ENCODE results near the gene INTS7.

Gene INTS7

DNA sequence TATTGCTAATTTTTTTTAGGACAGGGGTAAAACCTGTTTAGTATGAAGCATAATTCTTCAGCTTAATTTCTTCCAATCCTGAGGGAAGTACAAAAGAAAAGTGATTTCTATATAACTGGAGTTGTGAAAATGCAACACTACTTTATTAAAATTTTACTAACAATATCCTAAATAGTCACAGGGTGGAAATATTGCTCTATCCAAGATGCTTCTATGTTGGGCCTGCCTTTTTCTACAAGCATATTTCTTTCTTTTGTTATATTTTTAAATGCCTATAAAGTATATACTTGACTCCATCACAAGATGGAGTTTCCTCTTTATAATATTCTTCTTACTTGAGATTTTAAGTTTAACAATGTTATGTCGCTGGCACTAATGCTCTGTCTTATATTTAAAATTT, 38.1 kb upstream of the INTS7 start:
- Histone ChIP-seq H3K4me3 (ENCODE audit: low read depth, low read length) (no peak overlapping the region), H3K36me3 (peaks cover 67% of the 10 kb centered on the region), H3K4me1 (no peaks in the 10 kb centered on the region), H3K9me3 (no peaks in the 10 kb centered on the region), H3K27me3 (no peaks in the 10 kb centered on the region)
- TF ChIP-seq, protein P1, sequence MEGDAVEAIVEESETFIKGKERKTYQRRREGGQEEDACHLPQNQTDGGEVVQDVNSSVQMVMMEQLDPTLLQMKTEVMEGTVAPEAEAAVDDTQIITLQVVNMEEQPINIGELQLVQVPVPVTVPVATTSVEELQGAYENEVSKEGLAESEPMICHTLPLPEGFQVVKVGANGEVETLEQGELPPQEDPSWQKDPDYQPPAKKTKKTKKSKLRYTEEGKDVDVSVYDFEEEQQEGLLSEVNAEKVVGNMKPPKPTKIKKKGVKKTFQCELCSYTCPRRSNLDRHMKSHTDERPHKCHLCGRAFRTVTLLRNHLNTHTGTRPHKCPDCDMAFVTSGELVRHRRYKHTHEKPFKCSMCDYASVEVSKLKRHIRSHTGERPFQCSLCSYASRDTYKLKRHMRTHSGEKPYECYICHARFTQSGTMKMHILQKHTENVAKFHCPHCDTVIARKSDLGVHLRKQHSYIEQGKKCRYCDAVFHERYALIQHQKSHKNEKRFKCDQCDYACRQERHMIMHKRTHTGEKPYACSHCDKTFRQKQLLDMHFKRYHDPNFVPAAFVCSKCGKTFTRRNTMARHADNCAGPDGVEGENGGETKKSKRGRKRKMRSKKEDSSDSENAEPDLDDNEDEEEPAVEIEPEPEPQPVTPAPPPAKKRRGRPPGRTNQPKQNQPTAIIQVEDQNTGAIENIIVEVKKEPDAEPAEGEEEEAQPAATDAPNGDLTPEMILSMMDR (IDR thresholded peaks at IDR 0.05; ENCODE audit: low read depth, low read length) = no peak
- no peak for DNase-seq

DNA sequence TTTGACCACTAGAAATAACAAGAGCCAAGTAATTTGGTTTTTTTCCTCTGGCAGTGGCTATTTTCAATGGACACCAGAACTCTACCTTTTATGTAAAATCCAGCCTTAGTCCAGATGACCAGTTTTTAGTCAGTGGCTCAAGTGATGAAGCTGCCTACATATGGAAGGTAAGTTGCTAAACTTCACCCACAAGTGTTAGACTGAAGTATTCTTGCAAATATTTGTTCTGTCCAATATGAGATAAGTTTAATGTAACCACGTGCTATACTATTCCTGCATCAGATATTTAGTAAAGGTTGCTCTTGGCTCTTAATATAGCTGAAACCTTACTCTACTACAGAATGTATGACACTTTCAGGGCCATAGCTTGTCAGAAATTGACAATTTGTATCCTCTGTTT, 36.7 kb upstream of the INTS7 start:
- H3K36me3 ChIP-seq = peaks cover 68% of the 10 kb centered on the region
- no peak overlapping the region for H3K4me3 ChIP-seq (ENCODE audit: low read depth, low read length)

GRCh38 chr1:212070720-212071302, 35.5 kb upstream of the INTS7 start:
- H3K9me3 ChIP-seq = no peaks in the 10 kb centered on the region
- no peaks in the 10 kb centered on the region for H3K4me1 ChIP-seq
- TF ChIP-seq, protein P1 (IDR thresholded peaks at IDR 0.05; ENCODE audit: low read depth, low read length) = peak; percentile 66
- peaks cover 76% of the 10 kb centered on the region for H3K36me3 ChIP-seq
- no peaks in the 10 kb centered on the region for H3K27me3 ChIP-seq
- H3K4me3 ChIP-seq (ENCODE audit: low read depth, low read length) = no peak overlapping the region
- DNase-seq = no peak

More for the DNA sequence above, 36.7 kb upstream of the INTS7 start:
- Histone ChIP-seq H3K9me3 (no peaks in the 10 kb centered on the region), H3K4me1 (no peaks in the 10 kb centered on the region), H3K27me3 (no peaks in the 10 kb centered on the region)
- TF ChIP-seq, protein P1 (IDR thresholded peaks at IDR 0.05; ENCODE audit: low read depth, low read length) = no peak
- no peak for DNase-seq

DNA sequence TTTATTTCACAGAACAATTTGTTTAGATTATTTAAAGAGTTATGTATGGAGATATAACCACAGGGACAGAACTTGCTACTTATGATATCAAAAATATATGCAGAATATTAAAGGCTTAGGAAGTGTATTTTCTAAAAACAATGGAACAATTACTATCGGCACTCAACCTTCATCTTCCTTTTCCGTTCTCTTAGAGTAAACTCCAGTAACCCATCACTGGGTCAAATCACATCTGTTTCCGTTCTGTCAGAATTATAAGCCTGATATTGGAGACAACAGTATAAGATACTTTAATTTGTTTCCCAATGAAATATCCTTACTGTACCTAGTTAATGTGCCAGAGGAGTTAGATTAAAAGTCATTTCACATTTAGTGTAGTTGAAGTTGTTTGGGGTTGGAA, 32.4 kb upstream of the INTS7 start:
- H3K36me3 ChIP-seq = peaks cover 72% of the 10 kb centered on the region
- no peaks in the 10 kb centered on the region for H3K9me3 ChIP-seq
- TF ChIP-seq, protein P1 (IDR thresholded peaks at IDR 0.05; ENCODE audit: low read depth, low read length) = no peak
- no peaks in the 10 kb centered on the region for H3K4me1 ChIP-seq
- H3K4me3 ChIP-seq (ENCODE audit: low read depth, low read length) = no peak overlapping the region
- no peak for DNase-seq
- no peaks in the 10 kb centered on the region for H3K27me3 ChIP-seq

GRCh38 chr1:212062832-212063438, 27.6 kb upstream of the INTS7 start:
- Histone ChIP-seq H3K9me3 (no peaks in the 10 kb centered on the region), H3K36me3 (peaks cover 58% of the 10 kb centered on the region), H3K4me3 (ENCODE audit: low read depth, low read length) (no peak overlapping the region), H3K4me1 (no peaks in the 10 kb centered on the region), H3K27me3 (no peaks in the 10 kb centered on the region)
- DNase-seq = no peak
- TF ChIP-seq, protein P1 (IDR thresholded peaks at IDR 0.05; ENCODE audit: low read depth, low read length) = peak; percentile 77

Data from BE2C (cell line).